ENCODE measurements around the gene MINDY4. TPM values are rescaled to one million over a fixed set of nuclear protein-coding genes. Genes with fewer than 3 reads are reported as not detected.

The MINDY4 gene
- polyA plus RNA-seq, 1 experiment = 2.3 TPM

DNA sequence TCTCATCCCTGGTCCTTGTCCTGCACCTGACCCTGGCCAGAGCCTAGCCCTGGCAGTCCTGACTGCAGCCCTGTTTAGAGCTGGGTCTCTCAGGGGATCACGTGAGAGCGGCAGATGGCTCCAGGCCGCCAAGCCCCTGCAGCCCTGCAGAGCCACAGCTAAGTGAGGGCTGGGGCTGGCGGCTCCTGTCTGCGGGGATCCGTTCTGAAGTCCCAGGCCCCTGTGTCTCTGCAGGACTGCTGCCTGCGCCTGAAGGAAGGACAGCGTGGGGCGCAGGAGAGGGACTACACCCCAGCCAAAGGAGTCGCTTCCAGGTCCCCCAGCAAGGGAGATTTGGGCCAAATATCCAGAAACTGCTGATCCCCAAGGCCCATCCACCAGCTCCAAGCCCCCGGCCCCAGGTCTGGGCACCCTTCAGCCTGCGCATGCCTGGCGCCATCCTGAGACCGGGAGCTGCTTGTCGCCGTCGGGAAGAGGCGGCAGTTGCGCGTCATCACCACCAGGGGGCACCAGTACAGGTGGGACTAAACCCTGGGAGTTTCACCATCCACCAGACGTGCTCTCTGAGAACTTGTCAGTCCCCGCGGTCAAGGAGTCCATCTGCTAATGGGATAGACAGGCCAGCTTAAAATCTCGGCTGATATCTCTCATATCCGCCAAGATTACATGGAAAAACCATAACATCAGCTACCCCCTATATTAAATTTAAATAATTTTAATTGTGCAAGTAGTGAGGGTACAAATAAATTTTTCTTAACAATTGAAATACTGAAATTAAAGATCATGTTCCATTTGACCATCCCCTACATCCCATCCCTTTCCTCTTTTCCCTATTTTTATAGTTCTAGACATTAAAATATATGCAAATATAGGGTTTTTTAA, 167.5 kb downstream of the MINDY4 start:
- TF ChIP-seq, protein P1, sequence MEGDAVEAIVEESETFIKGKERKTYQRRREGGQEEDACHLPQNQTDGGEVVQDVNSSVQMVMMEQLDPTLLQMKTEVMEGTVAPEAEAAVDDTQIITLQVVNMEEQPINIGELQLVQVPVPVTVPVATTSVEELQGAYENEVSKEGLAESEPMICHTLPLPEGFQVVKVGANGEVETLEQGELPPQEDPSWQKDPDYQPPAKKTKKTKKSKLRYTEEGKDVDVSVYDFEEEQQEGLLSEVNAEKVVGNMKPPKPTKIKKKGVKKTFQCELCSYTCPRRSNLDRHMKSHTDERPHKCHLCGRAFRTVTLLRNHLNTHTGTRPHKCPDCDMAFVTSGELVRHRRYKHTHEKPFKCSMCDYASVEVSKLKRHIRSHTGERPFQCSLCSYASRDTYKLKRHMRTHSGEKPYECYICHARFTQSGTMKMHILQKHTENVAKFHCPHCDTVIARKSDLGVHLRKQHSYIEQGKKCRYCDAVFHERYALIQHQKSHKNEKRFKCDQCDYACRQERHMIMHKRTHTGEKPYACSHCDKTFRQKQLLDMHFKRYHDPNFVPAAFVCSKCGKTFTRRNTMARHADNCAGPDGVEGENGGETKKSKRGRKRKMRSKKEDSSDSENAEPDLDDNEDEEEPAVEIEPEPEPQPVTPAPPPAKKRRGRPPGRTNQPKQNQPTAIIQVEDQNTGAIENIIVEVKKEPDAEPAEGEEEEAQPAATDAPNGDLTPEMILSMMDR (IDR thresholded peaks at IDR 0.05; ENCODE audit: insufficient read depth, low read depth, low read length) = peak; percentile 99
- DNase-seq (ENCODE audit: low read depth) = no peak
- CTCF ChIA-PET = interaction anchor here (0.6 to 4.5 kb wide), 42 partner anchors 9 to 319 kb away, joined by 3 to 51 read pairs (median 6); partner anchors contain the start of gene GHRHR
- H3K4me3 ChIP-seq (ENCODE audit: low read depth, low read length) = no peak overlapping the region
- POLR2A ChIA-PET = no interaction called here
- no peaks in the 10 kb centered on the region for H3K36me3 ChIP-seq (ENCODE audit: control insufficient read depth, insufficient read depth, low read length)
- H3K27me3 ChIP-seq (ENCODE audit: control insufficient read depth, insufficient read depth, low read length) = peaks cover 13% of the 10 kb centered on the region

DNA sequence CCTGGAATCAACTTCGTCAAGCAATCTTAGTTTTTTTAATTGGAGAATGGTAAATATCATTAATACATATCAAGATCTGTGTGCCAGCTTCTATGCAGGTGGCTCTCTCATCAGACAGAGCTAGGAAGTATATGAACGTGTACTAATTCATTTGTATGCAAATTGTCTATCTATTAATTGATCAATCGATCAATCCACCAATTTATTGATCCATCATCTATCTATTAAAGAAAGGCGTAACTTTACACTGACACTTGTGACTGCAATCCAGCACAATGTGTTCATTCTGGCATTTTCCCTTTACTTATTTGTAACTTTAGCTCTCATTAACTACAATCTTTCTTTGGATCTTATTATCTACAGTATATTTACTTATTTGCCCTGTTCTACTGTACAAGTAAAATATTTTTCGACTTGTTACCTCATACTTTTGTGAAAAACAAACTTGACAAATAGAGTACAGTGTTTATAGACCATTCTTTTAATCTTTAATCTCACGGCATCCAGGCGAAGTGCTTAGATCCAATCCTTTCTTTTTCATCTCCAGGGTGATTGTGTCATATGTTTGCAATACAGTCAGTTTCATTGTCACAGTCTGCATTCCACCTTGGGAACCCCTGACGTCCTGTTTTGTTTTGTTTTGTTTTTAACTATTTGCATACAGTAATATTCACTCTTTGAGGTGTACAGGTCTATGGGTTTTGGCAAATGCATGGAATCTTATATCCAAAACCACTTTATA, 170.5 kb downstream of the MINDY4 start:
- H3K4me3 ChIP-seq (ENCODE audit: low read depth, low read length) = no peak overlapping the region
- TF ChIP-seq, protein P1 (IDR thresholded peaks at IDR 0.05; ENCODE audit: insufficient read depth, low read depth, low read length) = no peak
- ChIA-PET POLR2A (no interaction called here), CTCF (no interaction called here)
- H3K36me3 ChIP-seq (ENCODE audit: control insufficient read depth, insufficient read depth, low read length) = no peaks in the 10 kb centered on the region
- peaks cover 9% of the 10 kb centered on the region for H3K27me3 ChIP-seq (ENCODE audit: control insufficient read depth, insufficient read depth, low read length)
- no peak for DNase-seq (ENCODE audit: low read depth)

Other genes with a start within 250 kb of the MINDY4 start
- gene GARS1, start 176.5 kb upstream of the MINDY4 start, polyA plus RNA-seq (2011; rRNA removed) = 1,006 and 1,118 TPM in 2 replicates
- not detected in 2 replicates for gene CRHR2, start 89.0 kb upstream of the MINDY4 start, polyA plus RNA-seq (2011; rRNA removed)
- 1.3 TPM in 2 replicates for gene INMT, start 19.3 kb upstream of the MINDY4 start, polyA plus RNA-seq (2011; rRNA removed)
- gene AQP1, start 140.4 kb downstream of the MINDY4 start, polyA plus RNA-seq (2011; rRNA removed) = 2.3 and 3.9 TPM in 2 replicates
- gene GHRHR, start 192.5 kb downstream of the MINDY4 start, polyA plus RNA-seq (2011; rRNA removed) = not detected in 2 replicates

Measured in BJ (cell line).